HL-60/S4 treated with phorbol 12-myristate 13-acetate at 8.2 ng/mL for 4 days and 3 days (cell line): ENCODE results near the gene ACTL9.

Source experiments
- in situ Hi-C: fragments of 300-500 bp; cut with MboI; formaldehyde crosslinking; loops from 2 replicates; pipeline ENCODE4 v1.15.0; 2022; ENCODE audit warnings: low sequenced_read_pairs

ACTL9 gene

GRCh38 chr19:8688930-8689329 is 9.7 kb downstream of the ACTL9 start:
- in situ Hi-C loops, result no loop called here

- in situ Hi-C loops, result no loop called here
Measured at GRCh38 chr19:8686549-8686948, 12.0 kb downstream of the ACTL9 start.

GRCh38 chr19:8684001-8684902 is 14.3 kb downstream of the ACTL9 start:
- in situ Hi-C loops, result no loop called here

- in situ Hi-C loops, result no loop called here
Measured at GRCh38 chr19:8682931-8683330, 15.7 kb downstream of the ACTL9 start.

GRCh38 chr19:8682472-8682871 is 16.1 kb downstream of the ACTL9 start:
- in situ Hi-C loops, result no loop called here

- in situ Hi-C loops, result no loop called here
Measured at GRCh38 chr19:8681345-8682029, 17.1 kb downstream of the ACTL9 start.

- in situ Hi-C loops, result no loop called here
Measured at GRCh38 chr19:8680676-8681344, 17.8 kb downstream of the ACTL9 start.

- in situ Hi-C loops, result no loop called here
Measured at GRCh38 chr19:8678244-8678807, 20.3 kb downstream of the ACTL9 start.

GRCh38 chr19:8675066-8675465 is 23.5 kb downstream of the ACTL9 start:
- in situ Hi-C loops, result no loop called here

- in situ Hi-C loops, result no loop called here
Measured at GRCh38 chr19:8673276-8673891, 25.2 kb downstream of the ACTL9 start.

GRCh38 chr19:8666814-8667405 is 31.7 kb downstream of the ACTL9 start:
- in situ Hi-C loops, result no loop called here

GRCh38 chr19:8665468-8666213 is 33.0 kb downstream of the ACTL9 start:
- in situ Hi-C loops, result no loop called here

- in situ Hi-C loops, result no loop called here
Measured at GRCh38 chr19:8664671-8665057, 33.9 kb downstream of the ACTL9 start.

- in situ Hi-C loops, result no loop called here
Measured at GRCh38 chr19:8663920-8664670, 34.5 kb downstream of the ACTL9 start.

GRCh38 chr19:8662263-8662662 is 36.3 kb downstream of the ACTL9 start:
- in situ Hi-C loops, result no loop called here

- in situ Hi-C loops, result no loop called here
Measured at GRCh38 chr19:8659905-8660304, 38.7 kb downstream of the ACTL9 start.

- in situ Hi-C loops, result no loop called here
Measured at GRCh38 chr19:8657869-8658268, 40.7 kb downstream of the ACTL9 start.

GRCh38 chr19:8655340-8655709 is 43.3 kb downstream of the ACTL9 start:
- in situ Hi-C loops, result no loop called here
